Measurements from ENCODE around the gene WDR37.

WDR37 gene

GRCh38 chr10:1128649-1129048, 72.5 kb downstream of the WDR37 start:
- no peak for DNase-seq (ENCODE audit: low spot score)

DNA sequence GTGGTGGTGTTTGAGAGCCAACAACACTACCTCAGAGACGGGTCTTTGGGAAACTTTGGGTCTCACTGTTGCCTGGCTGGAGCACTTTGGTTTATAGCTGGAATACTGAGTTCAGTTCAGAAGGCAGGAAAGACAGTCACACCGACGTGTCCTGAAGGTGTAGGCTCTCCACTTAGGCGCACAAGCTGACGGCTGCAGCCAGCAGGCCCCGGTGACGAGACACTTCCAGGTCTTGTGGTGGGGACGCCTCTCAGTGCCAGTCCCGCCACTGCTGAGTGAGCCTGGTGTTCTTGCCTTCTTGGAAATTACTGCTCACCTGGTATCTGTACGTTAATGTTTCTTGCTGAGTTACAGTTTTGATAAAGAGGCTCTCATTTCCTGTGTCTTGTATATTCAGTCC, 74.0 kb downstream of the WDR37 start:
- no peak for DNase-seq (ENCODE audit: low spot score)

- DNase-seq (ENCODE audit: low spot score): no peak
Observed at GRCh38 chr10:1130995-1131790, 75.0 kb downstream of the WDR37 start.

DNA sequence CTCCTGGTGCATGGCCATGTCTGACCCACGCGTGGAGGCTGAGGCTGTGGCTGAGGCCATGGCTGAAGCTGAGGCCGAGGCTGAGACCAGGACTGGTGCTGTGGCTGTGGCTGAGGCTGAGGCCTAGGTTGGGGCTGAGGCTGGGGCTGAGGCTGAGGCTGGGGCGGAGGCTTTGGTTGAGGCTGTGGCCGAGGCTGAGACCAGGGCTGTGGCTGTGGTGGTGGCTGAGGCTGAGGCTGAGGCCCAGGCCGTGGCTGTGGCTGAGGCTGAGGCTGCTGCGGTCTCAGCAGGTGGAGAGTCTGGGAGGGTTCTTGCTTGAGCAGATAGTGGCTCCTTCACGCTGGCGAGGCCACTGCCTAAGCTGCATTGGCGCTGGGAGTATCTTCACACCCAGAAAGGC, 76.4 kb downstream of the WDR37 start:
- no peak for DNase-seq (ENCODE audit: low spot score)

DNA sequence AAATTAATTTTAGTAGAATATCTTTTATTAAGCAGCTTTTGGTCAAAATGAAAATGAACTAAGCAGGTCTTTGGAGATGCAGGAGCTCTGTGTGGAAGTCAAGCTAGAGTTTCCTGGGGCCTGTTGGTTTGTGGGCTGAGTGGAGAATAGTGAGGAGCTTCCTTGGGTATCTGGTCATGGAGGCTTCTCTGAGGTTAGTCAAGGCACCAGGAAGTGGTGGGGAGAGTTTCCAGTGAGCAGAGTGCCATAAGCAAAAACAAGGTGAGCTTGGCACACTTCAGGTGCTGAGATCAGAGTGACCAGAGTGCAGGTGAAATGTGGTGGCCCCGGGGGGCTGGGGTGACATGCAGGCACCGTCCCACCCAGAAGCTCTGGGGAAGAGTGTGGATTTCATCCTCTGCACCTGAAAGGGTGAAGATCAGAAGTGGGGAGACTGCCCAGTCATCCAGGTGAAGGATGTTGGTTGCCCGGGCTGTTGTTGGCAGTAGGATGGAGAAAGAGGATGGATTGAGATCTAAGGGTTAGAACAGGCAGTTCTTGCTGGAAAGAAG, 77.4 kb downstream of the WDR37 start:
- no peak for DNase-seq (ENCODE audit: low spot score)

GRCh38 chr10:1134156-1134555, 78.0 kb downstream of the WDR37 start:
- DNase-seq (ENCODE audit: low spot score): no peak

DNA sequence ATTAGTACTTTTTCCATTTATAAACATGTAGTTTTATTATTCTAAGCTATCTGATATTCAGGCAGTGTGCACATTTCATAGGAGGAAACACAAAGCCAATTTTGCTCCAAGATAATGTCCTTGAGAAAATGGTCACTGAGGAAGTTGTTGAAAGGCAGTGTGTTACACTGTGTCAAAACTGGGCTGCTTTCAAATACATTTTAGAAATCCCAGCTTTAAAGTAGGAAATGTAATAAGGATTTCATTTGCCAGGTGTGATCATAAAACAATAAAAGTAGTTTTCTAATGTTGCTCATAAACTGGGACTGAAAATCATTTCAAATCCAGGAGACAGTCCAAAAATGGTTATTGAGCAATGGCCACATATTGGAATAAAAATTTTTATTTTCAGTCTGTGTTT, 80.1 kb downstream of the WDR37 start:
- DNase-seq (ENCODE audit: low spot score): no peak

DNA sequence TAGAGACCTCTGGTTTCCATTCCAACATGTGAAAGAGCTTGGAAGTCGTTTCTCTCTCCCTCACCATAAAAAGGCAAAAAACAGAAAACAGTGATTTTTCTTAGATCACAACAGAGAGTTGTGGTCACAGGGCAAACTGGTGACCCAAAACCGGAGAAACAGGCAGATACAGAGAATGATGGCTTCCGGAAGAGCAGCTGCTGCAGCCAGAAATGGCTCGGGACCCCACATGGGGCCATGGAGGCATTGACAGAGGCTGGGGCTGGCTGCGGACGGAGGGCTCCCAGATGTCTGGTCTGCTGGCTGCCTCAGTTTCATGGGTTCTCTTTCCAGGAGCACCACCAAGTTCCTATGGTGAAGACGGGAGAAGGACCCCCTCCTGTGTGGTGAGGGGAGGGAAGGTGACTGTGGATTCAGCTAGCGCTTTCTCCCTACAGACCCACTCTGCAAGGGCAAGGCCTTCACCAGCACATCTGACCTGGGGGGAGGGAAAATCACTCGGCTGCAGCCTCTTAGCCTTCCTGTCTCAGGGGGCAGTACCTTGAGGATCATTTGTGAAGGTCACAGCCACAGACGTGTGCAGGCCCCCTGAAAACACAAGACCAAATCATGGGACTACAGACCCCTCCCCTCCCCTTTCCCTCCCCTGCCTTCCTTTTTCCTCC, 81.4 kb downstream of the WDR37 start:
- DNase-seq (ENCODE audit: low spot score): no peak

DNA sequence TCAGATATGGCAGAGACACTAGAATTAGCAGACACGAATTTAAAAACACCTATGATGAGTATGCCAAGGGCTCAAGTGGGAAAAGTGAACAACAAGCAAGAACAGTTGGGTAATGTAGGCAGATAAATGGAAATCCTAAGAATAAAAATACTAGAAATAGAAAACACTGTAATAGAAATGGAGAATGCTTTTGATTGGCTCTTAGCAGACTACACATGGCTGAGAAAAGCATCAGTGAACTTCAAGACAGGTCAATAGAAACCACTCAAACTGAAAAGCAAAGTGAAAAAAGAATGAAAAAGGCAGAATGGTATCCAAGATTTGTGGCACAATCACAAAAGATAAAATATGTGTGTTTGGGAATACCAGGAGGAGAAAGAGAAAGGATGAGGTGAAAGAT, 82.3 kb downstream of the WDR37 start:
- no peak for DNase-seq (ENCODE audit: low spot score)

DNA sequence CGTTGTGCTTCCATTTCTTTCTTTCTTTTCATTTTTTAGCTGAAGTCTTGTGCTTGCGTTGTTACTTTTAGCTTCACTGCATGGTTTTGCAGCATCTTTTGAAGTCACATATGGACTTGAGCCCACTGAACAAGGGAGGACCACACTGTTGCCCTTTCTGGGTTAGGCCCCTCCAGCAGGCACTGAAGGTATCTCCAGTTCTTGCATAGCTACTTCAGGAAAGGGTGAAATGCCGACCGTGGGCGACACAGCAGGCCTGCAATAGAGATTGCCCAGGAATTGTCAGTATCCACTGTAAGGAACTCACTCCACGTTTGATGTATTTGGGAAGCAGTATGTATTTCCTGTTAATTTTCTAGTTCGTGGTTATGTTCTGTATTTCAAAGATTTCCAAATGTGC, 85.1 kb downstream of the WDR37 start:
- DNase-seq (ENCODE audit: low spot score): no peak

GRCh38 chr10:1141701-1142100, 85.5 kb downstream of the WDR37 start:
- DNase-seq (ENCODE audit: low spot score): no peak

DNA sequence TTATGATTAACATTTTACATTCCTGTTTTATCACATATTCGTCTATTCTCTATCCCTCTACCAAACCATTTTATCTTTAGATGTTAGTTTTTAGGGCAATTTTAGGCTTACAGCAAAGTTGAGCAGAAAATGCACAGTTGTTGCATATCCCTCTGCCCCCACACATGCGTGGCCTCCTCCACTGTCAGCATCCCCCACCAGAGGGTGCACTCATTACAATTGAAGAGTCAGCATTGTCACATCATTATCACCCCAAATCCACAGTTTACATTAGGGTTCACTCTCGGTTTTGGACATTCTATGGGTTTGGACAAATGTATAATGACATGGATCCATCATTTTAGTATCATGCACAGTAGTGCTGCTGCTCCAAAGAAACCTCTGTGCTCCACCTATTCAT, 86.4 kb downstream of the WDR37 start:
- DNase-seq (ENCODE audit: low spot score): no peak

- DNase-seq (ENCODE audit: low spot score): no peak
Observed at GRCh38 chr10:1147810-1148209, 91.6 kb downstream of the WDR37 start.

- DNase-seq (ENCODE audit: low spot score): no peak
Observed at GRCh38 chr10:1148855-1149605, 92.8 kb downstream of the WDR37 start.

- DNase-seq (ENCODE audit: low spot score): no peak
Observed at GRCh38 chr10:1149793-1150637, 93.8 kb downstream of the WDR37 start.

- DNase-seq (ENCODE audit: low spot score): no peak
Observed at GRCh38 chr10:1150638-1150955, 94.4 kb downstream of the WDR37 start.

- no peak for DNase-seq (ENCODE audit: low spot score)
Observed at GRCh38 chr10:1151076-1152033, 95.2 kb downstream of the WDR37 start.

DNA sequence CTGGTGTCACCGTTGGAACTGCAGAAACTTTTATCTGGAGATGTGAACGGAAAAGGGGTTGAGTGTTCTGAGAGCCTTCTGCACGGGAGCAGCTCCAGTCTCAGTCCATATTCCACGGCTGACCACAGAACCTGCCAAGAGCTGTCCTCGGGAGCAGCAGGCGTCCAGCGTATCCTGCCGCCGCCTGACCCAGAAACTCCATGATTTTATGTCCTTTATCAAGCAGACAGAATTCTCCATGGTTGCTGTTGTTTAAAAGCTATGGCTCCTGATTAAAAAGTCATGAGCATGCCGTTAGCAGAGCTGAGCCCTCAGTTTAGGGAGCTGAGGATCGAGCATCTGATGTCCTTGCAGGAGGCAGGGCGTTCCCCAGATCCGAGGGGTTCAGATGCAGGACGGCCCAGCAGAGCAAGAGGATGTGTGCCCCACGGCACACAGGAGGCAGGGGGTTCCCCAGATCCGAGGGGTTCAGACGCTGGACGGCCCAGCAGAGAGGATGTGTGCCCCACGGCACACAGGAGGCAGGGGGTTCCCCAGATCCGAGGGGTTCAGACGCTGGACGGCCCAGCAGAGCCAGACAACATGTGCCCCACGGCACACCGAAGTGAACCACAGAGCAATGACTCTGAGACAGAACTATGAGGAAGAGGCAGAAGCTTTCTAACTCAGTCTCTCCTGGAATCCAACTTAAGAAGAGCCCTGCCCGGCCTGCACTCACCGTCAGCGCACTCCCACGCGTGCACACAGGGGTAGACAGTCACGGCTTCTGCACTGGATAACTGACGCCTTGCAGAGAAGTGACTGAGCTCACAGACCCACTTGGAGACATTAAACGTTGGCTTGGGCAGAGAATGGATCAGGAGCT, 96.4 kb downstream of the WDR37 start:
- DNase-seq (ENCODE audit: low spot score): no peak

DNA sequence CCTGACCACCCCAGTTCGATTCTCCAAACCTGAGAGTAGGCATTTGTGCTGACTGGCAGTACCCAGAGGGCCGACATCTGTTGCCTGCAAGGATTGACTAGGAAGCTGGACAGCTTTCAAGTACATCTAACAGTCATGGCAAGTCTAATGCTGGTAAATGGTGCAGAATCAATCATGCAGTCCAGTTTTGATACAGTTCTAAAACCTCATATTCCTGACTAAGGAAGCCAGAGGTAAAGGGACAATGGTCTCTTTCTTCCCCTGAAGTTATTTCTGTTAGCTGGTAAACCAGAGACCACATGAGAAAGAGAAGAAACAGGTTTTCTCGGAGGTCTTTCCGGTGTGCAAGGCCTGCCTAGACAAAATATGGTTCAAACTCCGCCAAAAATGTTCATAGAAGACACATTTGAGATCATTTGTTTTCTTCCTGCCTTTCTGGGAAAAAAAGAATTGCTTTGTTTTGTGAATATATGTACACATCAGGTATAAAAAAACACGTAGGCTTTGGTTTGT, 97.1 kb downstream of the WDR37 start:
- DNase-seq (ENCODE audit: low spot score): no peak

Data from GM03348 (cell line).